HG03280 (cell line): ENCODE measurements around the gene ZNF182.
"Not testable (repeated sequence)": the region's sequence is repeated elsewhere in the genome, so short reads cannot be mapped to it uniquely, and the experiment has no call there.

ENCODE experiments used
- ATAC-seq: cut with Tn5 transposase; IDR thresholded peaks from one replicate; pipeline ENCODE4 v1.9.1; 2021; ENCODE audit warnings: mild to moderate bottlenecking, moderate library complexity; ENCODE audit not compliant: unreplicated experiment

The ZNF182 gene

DNA sequence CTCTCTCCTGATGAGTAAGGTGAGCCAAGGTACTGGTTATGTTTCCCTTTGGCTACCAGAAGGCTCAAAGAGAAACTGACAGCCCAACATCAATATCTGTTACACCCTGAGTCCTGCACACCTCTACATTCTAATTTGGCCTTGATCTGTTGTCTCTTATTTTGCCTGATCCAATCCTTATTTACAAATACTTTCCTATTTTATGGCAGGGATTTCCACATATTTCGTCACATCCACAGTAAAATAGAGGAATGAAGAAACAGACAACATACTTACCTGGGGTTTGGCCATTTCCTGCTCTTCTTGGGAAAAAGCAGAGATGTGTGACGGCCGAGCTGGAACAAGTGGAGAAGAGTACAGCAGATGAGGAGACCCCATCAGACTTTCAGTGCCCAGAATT lies 1.5 kb downstream of the ZNF182 start:
- no peak for ATAC-seq

DNA sequence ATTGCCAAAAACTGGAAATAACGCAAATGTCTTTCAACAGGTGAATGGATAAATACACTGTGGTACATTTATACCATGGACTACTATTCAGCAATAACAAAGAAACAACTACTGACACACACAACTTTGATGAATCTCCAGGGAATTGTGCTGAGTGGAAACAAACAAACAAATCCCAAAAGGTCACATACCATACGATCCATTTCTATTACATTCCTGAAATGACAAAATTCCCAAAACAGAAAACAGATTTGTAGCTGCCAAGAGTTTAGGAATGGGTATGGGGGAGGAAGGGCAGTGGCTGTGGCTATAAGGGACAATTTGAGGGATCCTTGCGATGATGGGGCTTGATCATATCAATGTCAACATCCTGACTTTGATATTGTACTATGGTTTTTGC lies 2.5 kb downstream of the ZNF182 start:
- no peak for ATAC-seq

- ATAC-seq, result no peak
Observed at GRCh38 chrX:47992669-47993068, 11.1 kb downstream of the ZNF182 start.

- no peak for ATAC-seq
Observed at GRCh38 chrX:47992095-47992380, 11.8 kb downstream of the ZNF182 start.

DNA sequence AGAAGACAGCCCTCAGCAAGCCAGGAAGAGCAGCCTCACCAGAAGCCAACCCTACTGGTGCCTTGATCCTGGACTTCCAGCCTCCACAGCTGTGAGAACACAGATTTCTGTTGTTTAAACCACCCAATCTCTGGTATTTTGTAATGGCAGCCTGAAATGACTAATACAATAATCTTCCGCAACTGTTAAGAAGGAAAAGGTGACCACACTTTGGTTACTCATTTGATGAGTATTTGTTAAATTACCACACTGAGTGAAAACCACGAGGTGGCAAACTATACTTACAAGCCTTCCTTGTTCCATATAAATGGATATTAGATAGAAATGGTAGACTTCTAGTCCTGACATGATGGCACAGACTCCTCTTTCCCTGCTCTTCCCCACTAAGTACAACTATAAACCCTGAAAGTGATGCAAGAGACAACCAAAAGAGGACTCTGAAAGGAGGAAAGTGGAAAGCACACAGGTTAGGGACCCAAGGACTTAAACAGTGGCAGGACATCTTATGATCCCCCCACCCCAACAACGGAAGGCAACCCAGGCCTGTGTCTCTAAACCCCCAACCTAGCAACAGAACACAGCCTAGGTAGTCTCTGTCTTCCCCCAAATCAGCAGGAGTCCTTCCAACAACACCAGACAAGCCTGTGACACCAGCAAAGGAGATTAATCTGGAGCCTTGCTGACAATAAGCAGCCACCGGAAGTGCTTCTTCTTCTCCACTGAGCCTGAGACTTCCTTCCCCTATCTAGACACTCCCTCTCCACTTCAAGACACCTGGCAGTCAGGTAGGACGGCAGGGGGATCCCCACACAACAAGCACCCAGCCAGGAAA lies 12.3 kb downstream of the ZNF182 start:
- ATAC-seq, result no peak

DNA sequence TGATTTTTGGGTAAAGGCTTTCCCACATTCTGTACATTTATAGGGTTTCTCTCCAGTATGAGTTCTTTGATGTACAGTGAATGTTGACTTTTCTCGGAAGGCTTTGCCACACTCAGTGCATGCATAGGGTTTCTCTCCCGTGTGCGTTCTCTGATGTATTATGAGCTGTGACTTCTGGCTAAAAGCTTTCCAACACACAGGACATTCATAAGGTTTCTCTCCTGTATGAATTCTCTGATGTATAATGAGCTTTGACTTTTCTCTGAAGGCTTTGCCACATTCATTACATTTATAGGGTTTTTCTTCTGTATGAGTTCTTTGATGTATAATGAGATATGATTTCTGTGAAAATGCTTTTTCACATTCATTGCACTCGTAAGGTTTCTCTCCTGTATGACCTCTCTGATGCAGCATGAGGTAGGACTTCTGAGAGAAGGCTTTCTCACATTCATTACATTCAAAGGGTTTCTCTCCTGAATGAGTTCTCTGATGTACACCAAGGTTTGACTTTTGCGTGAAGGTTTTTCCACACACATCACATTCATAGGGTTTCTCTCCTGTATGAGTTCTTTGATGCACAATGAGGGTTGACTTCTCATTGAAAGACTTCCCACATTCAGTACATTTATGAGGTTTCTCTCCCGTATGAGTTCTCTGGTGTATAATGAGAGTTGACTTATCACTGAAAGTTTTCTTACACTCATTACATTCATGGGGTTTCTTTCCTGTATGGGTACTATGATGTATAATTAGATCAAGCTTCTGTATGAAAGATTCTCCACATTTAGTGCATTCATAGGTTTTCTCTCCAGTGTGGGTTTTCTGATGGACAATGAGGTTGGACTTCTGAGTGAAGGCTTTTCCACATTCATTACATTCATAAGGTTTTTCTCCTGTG lies 27.3 kb downstream of the ZNF182 start:
- no peak for ATAC-seq

GRCh38 chrX:47973235-47973634 lies 30.6 kb downstream of the ZNF182 start:
- ATAC-seq, result no peak

DNA sequence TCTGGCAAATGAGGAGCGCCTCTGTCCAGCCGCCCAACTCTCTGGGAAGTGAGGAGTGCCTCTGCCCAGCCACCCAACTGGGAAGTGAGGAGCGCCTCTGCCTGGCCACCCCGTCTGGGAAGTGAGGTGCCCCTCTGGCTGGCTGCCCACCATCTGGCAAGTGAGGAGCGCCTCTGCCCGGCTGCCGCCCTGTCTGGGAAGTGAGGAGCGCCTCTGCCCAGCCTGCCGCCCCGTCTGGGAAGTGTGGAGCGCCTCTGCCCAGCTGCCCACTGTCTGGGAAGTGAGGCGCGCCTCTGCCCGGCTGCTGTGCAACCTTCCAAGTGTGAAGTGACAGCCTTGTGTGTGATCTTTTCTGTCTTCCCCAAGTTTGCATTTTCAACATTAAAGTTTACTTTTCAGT lies 38.3 kb downstream of the ZNF182 start:
- ATAC-seq, result not testable (repeated sequence)

GRCh38 chrX:47961830-47962229 lies 42.0 kb downstream of the ZNF182 start:
- ATAC-seq, result not testable (repeated sequence)

DNA sequence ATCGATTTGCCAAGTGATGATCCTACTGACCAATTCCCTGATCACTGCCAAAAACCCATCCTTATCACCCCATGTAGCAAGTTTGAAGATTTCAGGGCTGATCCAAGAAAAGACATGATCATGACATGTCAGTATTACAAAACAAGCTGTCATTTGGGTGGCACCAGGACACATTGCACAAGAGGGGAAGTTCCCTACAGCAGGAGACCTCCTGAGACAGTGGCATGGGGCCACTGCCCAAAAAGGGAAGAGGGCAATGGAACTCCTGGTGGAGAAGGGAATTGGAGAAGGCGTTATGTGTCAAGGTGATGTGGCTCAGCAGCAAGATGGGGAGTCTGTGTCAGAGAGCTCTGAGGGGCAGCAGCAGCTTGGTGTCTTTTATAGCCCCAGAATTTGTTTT lies 43.4 kb downstream of the ZNF182 start:
- ATAC-seq, result no peak

DNA sequence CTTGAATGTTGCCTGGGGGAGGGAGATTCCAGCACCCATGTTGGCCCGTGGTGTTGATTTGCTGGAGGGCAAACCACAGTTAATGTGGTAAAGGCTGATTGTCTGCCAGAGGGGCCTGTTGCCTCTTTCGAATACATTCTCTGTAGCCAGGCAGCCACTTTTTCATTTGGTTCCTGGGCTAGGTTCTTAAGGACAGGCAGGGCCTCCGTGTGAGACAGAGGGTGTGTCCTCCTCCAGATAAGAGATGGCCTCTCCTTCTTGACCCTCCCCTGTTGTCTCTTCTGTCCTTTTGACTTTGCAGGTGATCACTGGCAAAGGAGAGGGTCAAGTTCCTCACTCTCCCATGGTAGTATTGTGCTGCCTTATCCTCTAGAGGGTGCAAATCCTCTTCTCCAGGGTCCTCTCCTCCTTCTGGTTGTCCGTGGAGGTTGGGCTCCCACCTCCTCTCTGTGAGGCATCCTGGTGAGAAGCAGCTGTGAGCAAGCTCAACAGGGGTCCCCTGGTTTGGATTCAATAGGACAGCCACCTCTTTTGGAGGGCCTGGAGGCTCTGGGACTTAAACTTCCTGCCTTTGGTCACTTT lies 44.9 kb downstream of the ZNF182 start:
- ATAC-seq, result no peak

DNA sequence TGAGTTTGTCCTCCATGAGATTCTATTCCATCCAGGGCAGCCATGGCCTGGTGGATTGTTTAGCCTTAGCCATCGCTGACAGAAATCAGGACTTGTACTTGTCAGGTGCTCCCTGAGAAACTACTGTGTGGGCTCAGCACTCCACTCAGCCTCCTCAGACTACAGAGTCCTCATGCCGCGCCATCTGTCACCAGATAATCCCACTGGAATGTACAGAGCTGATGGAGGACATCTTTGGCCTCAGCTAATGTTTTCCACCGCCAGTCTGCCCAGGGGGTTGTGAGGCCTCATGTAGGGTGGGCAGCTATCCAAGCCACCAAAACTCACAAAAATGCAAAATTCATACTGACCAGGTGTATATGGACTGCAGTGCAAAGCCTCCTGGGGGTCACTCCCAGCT lies 45.6 kb downstream of the ZNF182 start:
- ATAC-seq, result not testable (repeated sequence)

DNA sequence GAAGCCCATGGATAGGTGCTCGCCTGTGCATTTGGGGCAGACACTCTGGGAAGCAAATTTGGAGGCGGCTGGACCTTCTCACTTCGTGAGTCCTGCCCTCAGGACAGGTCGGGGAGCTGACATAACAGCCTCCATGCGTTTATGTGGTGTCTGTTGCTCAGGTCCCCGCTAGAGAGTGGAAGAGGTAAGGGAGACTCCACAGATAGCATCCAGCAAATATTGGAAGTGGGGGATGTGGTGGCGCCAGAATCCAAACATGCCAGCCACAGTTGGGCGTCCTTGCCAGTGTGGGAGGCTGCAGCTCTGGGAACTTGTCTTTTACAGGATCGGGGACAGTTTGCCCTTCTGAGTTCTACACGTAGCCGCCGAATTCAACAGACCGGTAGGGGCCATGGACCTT lies 47.8 kb downstream of the ZNF182 start:
- ATAC-seq, result no peak

DNA sequence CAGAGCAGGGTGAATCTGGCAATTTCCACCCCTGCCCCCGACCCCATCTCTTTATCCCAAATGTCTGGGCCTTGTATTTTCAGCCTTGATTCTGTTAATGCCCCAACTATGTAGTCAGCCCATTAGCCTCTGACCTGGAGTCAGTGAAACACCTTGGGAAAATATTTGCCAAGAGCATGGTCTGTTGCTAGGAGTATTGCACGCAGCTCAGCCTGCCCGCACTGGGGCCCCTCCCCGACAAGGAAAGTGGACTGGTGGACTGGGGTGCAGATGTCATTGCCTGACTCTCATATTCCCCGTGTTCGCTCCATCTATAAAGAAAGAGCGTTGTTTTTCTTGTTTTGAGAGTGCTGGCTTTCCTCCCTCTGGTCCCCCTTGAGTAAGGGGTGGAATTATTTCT lies 48.5 kb downstream of the ZNF182 start:
- ATAC-seq, result not testable (repeated sequence)

DNA sequence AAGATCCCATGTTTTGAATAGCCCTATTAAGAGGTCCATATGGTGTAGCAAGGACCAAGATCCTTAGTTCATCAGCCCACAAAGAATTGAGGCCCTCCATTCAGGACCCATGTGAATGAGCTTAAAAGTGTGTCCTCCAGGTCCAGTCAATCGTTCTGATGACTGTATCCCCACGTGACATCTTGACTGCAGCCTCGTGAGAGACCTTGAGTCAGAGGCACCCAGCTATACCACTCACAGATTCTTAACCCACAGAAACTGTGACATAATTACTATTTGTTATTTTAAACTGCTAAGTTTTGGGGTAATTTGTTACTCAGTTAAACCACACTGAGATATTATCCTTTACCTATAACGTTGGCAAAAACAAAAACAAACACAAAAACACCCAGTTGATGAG lies 62.4 kb downstream of the ZNF182 start:
- no peak for ATAC-seq

- no peak for ATAC-seq
Observed at GRCh38 chrX:47940448-47940847, 63.3 kb downstream of the ZNF182 start.

- no peak for ATAC-seq
Observed at GRCh38 chrX:47936940-47937317, 66.9 kb downstream of the ZNF182 start.

GRCh38 chrX:47936224-47936939 lies 67.4 kb downstream of the ZNF182 start:
- no peak for ATAC-seq

- no peak for ATAC-seq
Observed at GRCh38 chrX:47933946-47934345, 69.8 kb downstream of the ZNF182 start.

DNA sequence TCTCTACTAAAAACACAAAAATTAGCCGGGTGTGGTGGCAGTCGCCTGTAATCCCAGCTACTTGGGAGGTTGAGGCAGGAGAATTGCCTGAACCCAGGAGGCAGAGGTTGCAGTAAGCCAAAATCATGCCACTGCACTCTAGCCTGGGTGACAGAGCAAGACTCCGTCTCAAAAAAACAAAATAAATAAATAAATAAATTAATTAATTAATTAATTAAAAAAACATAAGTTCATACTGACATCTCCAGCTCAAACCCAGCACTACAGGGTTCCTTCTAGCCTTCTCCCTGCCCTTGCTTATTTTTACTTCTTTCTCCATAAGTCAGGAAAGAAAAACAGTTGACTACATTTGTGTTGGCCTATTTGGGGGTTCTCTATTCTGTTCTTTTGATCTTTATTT lies 71.8 kb downstream of the ZNF182 start:
- ATAC-seq, result not testable (repeated sequence)

- no peak for ATAC-seq
Observed at GRCh38 chrX:47927212-47927611, 76.6 kb downstream of the ZNF182 start.
